ENCODE data around the gene MGAT4D. TPM values are rescaled to one million over a fixed set of nuclear protein-coding genes. Genes with fewer than 3 reads are reported as not detected.
"Not testable (repeated sequence)": the region's sequence is repeated elsewhere in the genome, so short reads cannot be mapped to it uniquely, and the experiment has no call there.

MGAT4D gene
- total RNA-seq, 1 donor from 2014 or later: not detected

DNA sequence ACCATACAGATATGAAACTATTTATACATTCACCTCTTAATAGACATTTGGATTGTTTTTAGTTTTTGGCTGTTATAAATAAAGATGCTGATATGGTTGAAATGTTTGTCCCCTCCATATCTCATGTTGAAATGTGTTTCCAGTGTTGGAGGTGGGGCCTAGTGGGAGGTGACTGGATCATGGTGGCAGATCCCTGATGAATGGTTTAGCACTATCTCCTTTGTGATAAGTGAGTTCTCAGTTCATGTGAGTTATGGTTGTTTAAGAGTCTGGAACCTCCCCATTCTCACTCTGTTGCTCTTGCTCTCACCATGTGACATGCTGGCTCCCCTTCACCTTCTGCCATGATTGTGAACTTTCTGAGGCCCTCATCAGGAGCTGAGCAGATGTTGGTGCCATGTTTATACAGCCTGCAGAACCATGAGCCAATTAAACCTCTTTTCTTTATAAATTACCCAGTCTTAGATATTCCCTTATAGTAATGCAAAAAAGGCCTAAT, 58.4 kb downstream of the MGAT4D start:
- no peak for DNase-seq

DNA sequence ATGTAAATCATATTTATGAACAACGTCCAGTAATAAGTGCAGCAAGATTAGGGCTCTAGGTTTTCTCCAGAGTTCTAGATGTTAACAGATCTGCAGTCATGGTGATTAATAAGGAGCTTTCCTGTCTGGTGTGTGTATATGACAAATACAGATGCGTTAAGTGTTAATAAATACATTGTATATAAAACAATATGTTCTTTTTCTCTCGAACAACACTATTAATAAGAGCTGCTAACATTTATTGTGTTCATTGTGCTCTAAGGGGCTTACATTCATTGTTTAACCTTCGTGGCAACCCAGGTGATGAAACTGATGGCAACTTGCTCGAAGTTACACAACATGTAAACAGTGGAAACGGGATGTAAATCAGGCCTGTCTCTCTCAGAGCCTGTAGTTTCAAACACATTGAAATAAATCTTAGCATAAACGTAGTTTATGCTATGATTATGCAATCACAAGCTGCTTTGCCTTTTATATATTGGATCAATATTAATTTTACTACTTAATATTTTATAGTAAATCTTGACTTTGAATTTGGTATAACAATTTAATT, 70.1 kb downstream of the MGAT4D start:
- DNase-seq: no peak

DNA sequence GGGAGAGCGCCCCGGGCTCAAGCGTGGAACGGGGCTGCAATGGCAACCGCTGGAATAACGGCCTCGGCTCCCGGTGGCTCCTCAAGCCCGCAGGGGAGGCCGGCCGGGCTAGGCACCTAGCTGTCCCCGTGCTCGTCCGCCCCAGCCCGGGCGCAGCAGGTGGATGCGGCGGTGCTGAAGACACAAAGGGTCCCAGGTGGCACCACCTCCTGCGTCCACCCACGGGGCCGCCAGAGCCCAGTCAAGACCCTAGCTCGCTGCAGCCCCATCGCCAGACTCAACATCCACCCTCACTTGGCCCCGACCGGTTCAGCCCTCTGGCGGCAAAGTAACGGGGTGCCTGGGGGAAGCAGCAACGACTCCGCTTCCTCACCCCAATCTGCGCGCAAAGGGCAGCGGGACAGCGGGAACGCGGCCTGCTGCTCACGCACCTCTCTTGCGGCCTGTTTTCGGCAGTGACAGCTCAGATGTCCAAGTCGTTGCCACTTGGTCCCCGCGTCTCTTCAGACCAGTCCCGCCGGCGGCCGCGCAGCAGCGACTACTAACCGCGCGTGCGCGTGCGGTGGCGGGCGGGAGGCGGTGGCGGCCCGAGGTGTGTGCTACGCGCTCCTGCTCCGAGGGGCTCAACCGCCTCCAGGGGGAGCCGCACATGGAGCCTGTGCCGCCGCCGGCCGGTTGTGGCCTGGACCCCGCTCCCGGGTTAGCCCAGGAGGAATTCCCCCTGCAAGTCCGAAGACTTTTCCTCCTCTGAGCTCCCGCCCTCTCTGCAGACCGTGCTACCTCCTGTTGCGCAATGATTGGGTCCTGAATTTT, 70.8 kb downstream of the MGAT4D start, which contains the start of gene CLGN:
TSS of gene CLGN (minus strand) at position 543 of the 813 bp plus-strand sequence. CDS start 14,570 bp downstream, outside the sequence.
- peak; percentile 47 for DNase-seq

DNA sequence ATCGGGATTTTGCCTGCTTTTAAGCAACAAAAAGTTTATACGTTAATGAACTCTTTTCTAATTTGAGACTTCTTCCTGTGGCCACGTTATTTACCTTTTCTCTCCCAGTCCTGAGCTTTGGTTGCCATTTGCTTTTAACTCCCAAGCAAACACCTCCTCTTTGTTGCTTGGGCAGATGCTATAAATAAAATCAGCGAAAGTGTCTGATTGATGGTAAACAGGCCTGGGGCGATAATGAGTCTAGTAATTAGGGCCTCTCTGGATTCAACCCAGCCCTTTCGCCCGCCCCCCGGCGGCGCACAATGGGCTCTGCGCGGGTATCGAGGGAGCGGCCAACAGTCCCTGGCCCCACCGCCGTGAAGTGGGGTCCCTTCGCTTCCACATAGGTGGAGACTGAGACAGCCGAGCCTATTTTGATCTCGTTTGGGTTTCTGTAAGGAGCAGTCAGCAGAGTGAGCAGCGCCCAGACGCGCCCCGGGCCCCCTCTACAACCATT, 71.4 kb downstream of the MGAT4D start:
- no peak for DNase-seq

DNA sequence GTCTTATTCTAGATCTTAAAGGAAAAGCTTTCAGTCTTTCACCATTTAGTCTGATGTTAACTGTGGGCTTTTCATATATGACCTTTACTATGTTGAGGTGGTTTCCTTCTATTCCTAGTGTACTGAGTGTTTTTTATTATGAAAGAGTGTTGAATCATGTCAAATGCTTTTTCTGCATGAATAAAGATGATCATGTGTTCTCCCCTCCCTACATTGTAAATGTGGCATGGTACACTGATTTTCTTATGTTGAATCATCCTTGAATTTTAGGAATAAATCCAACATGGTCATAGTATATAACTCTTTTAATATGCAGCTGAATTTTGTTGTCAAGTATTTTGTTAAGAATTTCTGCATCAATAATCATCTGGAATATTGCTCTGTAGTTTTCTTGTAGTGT, 75.0 kb downstream of the MGAT4D start:
- no peak for DNase-seq

DNA sequence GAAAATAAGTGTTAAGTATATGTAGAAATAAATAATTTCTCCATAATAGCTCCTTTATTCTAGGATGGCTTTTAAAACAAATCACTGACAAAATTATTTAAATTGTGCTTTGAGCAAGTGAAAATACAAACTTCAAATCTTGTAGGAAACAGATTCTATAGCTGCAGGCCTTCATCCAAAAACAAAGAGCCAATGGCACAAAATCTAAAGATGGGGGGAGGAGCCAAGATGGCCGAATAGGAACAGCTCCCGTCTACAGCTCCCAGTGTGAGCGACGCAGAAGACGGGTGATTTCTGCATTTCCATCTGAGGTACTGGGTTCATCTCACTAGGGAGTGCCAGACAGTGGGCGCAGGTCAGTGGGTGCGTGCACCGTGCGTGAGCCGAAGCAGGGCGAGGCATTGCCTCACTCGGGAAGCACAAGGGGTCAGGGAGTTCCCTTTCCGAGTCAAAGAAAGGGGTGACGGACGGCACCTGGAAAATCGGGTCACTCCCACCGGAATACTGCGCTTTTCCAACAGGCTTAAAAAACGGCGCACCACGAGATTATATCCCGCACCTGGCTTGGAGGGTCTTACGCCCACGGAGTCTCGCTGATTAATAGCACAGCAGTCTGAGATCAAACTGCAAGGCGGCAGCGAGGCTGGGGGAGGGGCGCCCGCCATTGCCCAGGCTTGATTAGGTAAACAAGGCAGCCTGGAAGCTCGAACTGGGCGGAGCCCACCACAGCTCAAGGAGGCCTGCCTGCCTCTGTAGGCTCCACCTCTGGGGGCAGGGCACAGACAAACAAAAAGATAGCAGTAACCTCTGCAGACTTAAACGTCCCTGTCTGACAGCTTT, 84.7 kb downstream of the MGAT4D start:
- not testable (repeated sequence) for DNase-seq

DNA sequence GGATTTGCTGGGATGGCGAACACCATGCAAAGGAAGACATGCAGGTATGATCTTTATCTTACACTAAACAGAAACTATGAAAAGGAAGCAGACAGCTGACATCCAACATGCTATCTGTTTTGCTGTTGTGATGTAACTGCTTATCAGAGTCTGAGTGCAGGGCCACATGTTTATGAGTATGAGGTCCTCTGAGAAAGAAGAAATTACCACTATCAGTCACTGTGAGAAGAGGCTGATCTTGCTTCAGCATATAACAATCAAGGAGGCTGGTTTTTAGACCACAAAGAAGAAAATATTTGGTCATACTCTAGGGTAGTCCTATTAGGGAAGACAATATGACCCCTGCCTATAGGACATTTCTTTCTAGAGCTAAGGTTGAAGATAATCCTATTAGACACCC, 89.1 kb downstream of the MGAT4D start:
- DNase-seq: no peak

DNA sequence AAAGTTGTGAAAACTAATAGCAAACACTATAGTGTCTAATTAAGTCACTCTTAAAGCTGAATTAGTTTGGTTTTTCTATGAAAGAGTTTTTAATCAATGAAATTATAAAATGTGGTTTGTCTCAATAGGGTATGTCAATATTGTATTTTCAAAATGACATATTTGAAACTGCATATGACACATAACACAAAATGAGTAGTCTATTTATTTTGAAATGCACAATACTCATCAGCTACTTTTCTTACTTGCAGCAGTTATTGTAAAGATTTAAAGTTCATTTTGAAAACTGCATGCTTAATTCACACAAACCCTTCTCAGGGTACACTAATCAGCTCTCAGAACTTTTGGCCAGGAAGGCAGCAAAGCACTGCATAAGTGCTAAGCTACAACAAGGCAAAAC, 91.8 kb downstream of the MGAT4D start:
- no peak for DNase-seq

DNA sequence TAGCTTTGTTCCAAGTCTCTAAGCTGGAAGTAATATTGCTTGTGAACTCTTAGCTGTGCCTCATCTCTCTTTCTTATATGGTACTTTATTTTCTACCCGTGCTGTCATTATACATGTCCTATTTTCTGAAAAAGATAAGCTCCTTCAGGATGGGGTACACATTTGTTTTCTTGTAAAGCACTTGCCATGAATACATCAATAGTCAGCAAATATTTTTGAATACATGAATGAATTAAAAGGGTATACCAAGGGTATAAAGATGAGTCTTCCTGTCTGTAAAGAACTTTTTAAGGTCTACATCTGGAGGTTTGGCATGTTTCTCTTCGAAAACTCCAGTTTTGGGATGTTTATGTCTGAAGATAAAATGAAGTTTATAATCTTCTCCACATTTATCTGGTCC, 98.0 kb downstream of the MGAT4D start:
- DNase-seq: no peak

DNA sequence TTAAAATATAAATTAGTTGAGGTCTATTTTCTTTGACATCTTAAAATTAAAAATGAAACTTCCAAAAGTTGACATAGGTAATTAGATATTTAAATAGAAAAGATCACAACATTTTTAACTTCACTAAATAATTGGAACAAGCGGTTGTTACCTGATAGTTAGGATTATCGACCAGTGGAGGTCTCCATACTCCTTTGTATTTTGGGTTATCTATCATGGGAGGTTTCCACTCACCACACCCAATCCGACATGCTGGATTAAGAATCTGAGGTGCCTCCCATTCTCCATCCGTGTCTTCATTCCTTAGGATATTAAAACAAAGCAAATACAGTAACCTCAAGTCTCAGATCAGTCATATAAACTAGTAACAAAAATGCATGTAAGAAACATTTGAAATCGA, 102.4 kb downstream of the MGAT4D start:
- DNase-seq: no peak

Other genes with a start within 250 kb of the MGAT4D start
- gene SCOC, start 124.6 kb downstream of the MGAT4D start, total RNA-seq: 104 TPM
- 3.4 TPM for gene CLGN, start 70.6 kb downstream of the MGAT4D start, total RNA-seq
- gene ELMOD2, start 25.9 kb upstream of the MGAT4D start, total RNA-seq: 55.4 TPM
- not detected for gene UCP1, start 70.7 kb upstream of the MGAT4D start, total RNA-seq

Data from occipital lobe (tissue), 2 donors.